Suprapubic skin (tissue), 4 donors: Measurements from ENCODE around the gene ABCF3.

Experiments used
- POLR2A ChIP-seq, 2 donors: fragments of 450-650 bp; IDR thresholded peaks; one replicate each; pipeline ENCODE4 v1.6.1; 2017; ENCODE audit warnings: antibody characterized with exemption in 2 of 2, mild to moderate bottlenecking in 2 of 2, moderate library complexity in 2 of 2
- POLR2AphosphoS5 ChIP-seq, 3 donors: sonication (generic); formaldehyde crosslinking; IDR thresholded peaks; one replicate each; pipeline ENCODE4 v1.6.1; 2017; ENCODE audit warnings: antibody characterized with exemption in 3 of 3
- TF ChIP-seq, protein P1 (sequence below), 2 donors: fragments of 200-600 bp in 1 of 2; fragments of 450-650 bp in 1 of 2; sonication (generic) in 1 of 2; IDR thresholded peaks; one replicate each; pipeline ENCODE4 v1.5.1; 2016 to 2019; ENCODE audit warnings: antibody characterized with exemption in 2 of 2, mild to moderate bottlenecking in 1 of 2, moderate library complexity in 1 of 2

- TF ChIP-seq POLR2AphosphoS5 (IDR thresholded peaks at IDR 0.05) (no peak), POLR2A (IDR thresholded peaks at IDR 0.05) (no peak)
- TF ChIP-seq, protein P1, sequence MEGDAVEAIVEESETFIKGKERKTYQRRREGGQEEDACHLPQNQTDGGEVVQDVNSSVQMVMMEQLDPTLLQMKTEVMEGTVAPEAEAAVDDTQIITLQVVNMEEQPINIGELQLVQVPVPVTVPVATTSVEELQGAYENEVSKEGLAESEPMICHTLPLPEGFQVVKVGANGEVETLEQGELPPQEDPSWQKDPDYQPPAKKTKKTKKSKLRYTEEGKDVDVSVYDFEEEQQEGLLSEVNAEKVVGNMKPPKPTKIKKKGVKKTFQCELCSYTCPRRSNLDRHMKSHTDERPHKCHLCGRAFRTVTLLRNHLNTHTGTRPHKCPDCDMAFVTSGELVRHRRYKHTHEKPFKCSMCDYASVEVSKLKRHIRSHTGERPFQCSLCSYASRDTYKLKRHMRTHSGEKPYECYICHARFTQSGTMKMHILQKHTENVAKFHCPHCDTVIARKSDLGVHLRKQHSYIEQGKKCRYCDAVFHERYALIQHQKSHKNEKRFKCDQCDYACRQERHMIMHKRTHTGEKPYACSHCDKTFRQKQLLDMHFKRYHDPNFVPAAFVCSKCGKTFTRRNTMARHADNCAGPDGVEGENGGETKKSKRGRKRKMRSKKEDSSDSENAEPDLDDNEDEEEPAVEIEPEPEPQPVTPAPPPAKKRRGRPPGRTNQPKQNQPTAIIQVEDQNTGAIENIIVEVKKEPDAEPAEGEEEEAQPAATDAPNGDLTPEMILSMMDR (IDR thresholded peaks at IDR 0.05): no peak
These were observed 48.2 kb downstream of the ABCF3 start for GRCh38 chr3:184234224-184234623.
